GM19351 (cell line): Measurements from ENCODE around the gene LKAAEAR1.

Experiments
- ATAC-seq: cut with Tn5 transposase; IDR thresholded peaks from one replicate; pipeline ENCODE4 v1.9.1; 2021; ENCODE audit warnings: mild to moderate bottlenecking, moderate library complexity; ENCODE audit not compliant: unreplicated experiment

LKAAEAR1 gene

GRCh38 chr20:64053841-64054661 is 30.1 kb downstream of the LKAAEAR1 start:
- ATAC-seq = no peak

GRCh38 chr20:64052987-64053840 is 31.0 kb downstream of the LKAAEAR1 start:
- ATAC-seq = no peak

- ATAC-seq = no peak
Observed at GRCh38 chr20:64052326-64052722, 31.9 kb downstream of the LKAAEAR1 start.

DNA sequence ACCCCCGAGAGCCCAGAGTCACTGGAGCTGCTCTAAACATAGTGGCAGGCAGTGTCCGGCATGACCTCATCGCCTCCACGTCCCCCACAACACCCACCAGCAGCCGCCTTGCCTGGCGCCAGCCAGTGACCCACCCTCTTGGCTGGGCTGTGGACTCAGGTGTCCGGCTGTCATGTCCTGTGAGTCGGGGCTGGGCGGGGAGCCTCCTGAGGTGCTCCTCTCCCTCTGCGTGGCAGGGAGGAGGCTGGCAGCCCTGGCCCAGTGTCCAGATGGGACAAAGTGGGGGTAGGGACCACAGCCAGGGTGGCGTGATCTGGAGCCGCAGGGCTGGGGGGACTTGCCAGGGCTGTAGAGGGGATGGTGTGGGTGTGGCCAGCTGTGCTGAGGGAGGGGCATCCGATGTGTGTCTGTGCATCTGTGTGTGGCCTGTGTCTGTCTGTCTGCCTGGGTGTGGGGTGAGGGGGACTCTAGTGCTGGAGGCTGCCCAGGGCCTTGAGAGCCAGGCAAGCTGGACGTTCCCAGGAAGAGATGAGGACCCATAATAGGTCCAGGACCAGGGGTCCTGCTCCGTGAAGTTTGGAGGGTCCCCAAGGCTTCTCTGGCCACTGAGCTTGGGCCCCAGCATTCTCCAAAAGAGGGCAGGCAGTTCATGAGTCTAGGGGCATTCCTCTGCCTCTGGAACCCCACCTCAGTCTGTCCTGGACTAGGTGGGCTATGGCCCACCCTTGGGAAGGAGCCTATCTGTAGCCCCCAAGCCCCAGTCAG is 32.5 kb downstream of the LKAAEAR1 start:
- ATAC-seq = no peak

- no peak for ATAC-seq
Observed at GRCh38 chr20:64051033-64051452, 33.2 kb downstream of the LKAAEAR1 start.

- no peak for ATAC-seq
Observed at GRCh38 chr20:64050261-64051032, 33.8 kb downstream of the LKAAEAR1 start.

DNA sequence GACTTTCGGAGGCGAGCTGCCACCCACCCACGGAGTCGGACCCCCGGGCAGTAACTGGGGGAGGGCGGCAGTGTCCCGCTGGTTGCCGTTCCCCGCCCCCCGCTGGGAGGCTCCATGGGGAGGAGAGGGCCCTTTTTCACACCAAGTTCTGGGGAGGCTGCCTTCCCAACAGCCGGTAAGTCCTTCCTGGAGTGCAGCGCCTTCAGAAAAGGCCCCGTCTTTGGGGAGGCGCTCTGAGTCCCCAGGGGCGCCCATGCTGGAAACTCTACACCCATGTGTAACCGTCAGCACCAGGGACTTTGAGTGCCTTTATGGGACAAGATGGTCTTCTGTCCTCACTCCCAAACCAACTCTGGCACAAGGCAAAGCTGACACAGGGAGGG is 34.3 kb downstream of the LKAAEAR1 start:
- no peak for ATAC-seq

DNA sequence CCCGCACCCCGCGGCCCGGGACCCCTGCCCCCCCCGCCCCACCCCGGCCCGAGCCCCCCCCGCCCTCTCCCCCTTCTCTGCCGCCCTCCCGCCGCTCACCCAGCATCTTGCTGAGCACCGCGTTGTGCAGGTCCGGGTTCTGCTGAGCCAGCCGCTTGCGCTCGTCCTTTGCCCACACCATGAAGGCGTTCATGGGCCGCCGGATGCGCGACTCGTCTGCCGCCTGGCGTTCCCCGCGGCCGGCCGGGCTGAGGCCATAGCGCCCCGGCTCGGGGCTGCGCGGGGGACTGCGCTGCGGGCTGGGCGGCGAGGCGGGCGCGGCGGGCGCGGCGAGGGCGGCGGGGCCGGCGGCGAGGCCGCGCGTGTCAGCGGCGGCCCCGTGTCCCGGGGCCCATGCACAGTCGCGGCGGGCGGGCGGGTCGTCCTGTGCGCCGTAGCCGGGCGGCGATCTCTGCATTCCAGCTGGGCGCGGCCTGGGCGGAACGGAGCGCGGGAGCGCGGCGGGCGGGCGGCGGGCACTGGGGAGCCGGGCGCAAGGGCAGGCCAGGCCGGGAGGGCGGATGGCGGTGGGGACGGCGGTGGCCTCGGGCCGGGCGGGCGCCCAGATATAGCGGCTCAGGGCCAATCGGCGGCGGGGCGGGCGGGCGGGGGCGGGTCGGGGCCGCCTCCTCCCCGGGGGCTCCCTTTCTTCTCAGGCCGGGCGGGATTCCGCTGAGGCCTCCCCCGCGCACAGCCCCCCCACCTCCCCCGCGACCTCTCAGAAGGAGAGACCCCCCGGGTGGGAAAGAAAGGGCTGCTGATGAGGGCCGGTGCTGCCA is 34.9 kb downstream of the LKAAEAR1 start, which contains the start of gene SOX18:
SOX18 (minus strand) TSS at position 580 of the 818 bp plus-strand sequence; CDS start at position 457, 123 bp downstream.
- no peak for ATAC-seq

- no peak for ATAC-seq
Observed at GRCh38 chr20:64048402-64049044, 35.7 kb downstream of the LKAAEAR1 start.

- no peak for ATAC-seq
Observed at GRCh38 chr20:64047968-64048401, 36.2 kb downstream of the LKAAEAR1 start.

DNA sequence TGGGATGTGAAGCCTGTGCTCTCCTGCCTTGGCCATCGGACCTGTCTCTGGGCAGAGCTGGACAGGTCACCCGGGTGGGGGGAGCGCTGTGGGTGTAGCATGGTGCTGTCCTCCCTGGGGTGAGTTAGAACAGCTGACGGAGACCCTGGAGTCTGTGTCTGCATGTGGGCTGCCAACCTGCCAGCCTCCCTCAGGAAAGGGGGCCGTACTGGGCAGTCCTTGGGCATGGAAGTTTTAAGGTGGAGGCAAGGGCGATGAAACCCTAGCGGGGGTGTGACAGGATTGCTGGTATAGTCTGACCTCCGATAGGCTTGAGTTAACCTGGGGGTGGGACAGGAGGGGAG is 37.2 kb downstream of the LKAAEAR1 start:
- ATAC-seq = no peak

GRCh38 chr20:64045346-64046011 is 38.7 kb downstream of the LKAAEAR1 start:
- no peak for ATAC-seq

GRCh38 chr20:64044484-64045247 is 39.5 kb downstream of the LKAAEAR1 start:
- ATAC-seq = no peak

GRCh38 chr20:64043768-64044167 is 40.4 kb downstream of the LKAAEAR1 start:
- no peak for ATAC-seq

DNA sequence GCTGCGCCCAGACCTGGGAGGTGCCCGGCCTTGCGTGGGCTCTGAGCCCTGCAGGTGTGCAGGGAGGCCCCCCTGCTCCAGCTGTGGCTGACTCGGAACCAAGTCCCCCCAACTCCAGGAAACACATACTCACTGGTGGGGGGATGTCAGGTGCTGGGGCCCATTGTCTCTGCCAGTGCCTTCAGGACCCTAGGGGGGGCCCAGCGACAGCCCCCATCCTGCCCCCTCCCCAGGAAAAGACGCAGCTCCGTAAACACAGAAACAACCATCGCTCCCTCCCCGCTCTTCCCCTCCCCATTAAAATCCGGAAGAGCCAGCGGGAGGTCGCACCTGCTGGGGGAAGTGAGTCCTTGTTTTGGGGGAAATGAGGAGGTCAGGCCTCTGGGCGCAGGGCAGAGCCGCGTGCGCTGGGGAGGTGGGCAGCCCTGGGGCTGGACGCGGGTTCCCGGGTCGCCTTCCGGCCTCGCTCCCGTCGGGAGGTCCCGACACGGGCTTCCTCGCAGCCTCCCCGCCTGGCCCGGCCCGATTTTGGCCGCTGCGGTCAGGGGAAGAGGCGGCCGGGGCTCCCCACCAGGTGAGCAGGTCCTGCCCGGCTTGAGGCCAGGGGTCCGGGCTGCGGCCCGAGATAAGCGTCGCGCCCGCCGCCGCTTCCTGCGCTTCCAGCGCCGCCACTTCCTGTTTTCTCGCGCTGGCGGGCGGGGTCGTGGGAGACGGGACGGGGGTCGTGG is 42.0 kb downstream of the LKAAEAR1 start:
- no peak for ATAC-seq

GRCh38 chr20:64041781-64042053 is 42.5 kb downstream of the LKAAEAR1 start:
- ATAC-seq = no peak

DNA sequence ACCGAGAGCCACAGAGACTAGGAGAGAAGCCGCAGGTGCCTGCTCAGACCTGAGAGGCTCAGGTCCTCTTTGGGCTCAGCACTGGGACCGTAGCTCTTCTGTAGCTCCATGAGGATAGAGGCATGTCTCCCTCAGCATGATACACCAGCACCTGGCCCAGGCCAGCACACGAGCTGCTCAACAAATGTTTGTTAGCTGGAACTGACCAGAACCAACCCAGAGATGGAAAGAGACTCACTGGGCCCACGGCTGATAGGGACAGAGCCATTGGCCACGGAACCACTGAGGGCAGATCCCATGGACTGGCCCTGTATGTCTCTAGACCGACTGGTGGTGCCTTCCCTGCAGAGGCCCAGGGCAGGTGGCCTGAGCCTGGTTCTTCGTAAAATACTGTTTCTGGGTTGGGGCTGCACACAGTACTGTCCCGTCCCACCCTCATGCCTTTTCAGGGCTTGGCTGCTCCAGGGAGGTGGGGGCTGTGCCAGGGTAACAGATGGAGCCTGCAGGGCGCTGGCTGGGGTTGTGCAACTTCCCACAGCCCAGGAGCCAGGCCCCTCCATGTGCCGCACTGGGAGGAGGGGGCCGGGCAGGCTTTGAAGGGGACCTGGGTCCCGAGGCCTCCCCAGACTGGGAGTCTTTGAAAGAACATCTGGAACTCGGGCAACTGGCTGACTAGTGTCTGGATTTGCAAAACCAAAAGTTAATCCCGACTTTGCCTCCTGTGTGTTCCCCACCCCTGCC is 43.0 kb downstream of the LKAAEAR1 start:
- no peak for ATAC-seq
